Lung (tissue), 16 donors: ENCODE data around the gene TAF6L. TPM values are rescaled to one million over a fixed set of nuclear protein-coding genes. Genes with fewer than 3 reads are reported as not detected.

Experiments
- ATAC-seq: fragments of 200-7000 bp; cut with Tn5 transposase; one replicate; pipeline ENCODE4 v1.9.1; 2020; ENCODE audit warnings: moderate number of reproducible peaks; ENCODE audit not compliant: insufficient read depth, low FRiP score
- DNase-seq, 3 donors: peaks; one replicate each; pipeline ENCODE4 v3.0.0-alpha.2; 2013 to 2017
- H3K27ac ChIP-seq, 2 donors: one replicate each; pipeline ENCODE4 v1.5.1; 2013; ENCODE audit warnings: mild to moderate bottlenecking in 2 of 2, moderate library complexity in 2 of 2, control low read depth in 1 of 2, inconsistent platforms in 1 of 2, low read depth in 1 of 2, low read length in 1 of 2
- H3K27me3 ChIP-seq, 3 donors: one replicate each; pipeline ENCODE4 v1.5.1; 2013; ENCODE audit warnings: low read length in 2 of 3; ENCODE audit not compliant: control insufficient read depth in 3 of 3, insufficient read depth in 3 of 3
- H3K36me3 ChIP-seq, 4 donors: one replicate each; pipeline ENCODE4 v1.5.1; 2013; ENCODE audit warnings: low read length in 4 of 4, mild to moderate bottlenecking in 1 of 4, moderate library complexity in 1 of 4; ENCODE audit not compliant: control insufficient read depth in 4 of 4, insufficient read depth in 4 of 4
- H3K4me1 ChIP-seq, 5 donors: one replicate each; pipeline ENCODE4 v1.5.1; 2013; ENCODE audit warnings: low read length in 5 of 5, mild to moderate bottlenecking in 2 of 5, moderate library complexity in 1 of 5; ENCODE audit not compliant: control insufficient read depth in 5 of 5, insufficient read depth in 5 of 5
- H3K4me3 ChIP-seq: one replicate; pipeline ENCODE4 v1.5.1; 2013; ENCODE audit warnings: mild to moderate bottlenecking, control low read depth, moderate library complexity
- H3K9ac ChIP-seq, 2 donors: one replicate each; pipeline ENCODE4 v1.5.1; 2013; ENCODE audit warnings: low read length in 2 of 2, control low read depth in 1 of 2; ENCODE audit not compliant: insufficient read depth in 1 of 2
- H3K9me3 ChIP-seq, 4 donors: one replicate each; pipeline ENCODE4 v1.5.1; 2013; ENCODE audit warnings: low read length in 3 of 4, mild to moderate bottlenecking in 1 of 4, moderate library complexity in 1 of 4; ENCODE audit not compliant: control insufficient read depth in 4 of 4, insufficient read depth in 3 of 4
- CTCF ChIP-seq: IDR thresholded peaks from 2 replicates; pipeline ENCODE4 v1.5.1; 2012; ENCODE audit warnings: mild to moderate bottlenecking; ENCODE audit errors: control extremely low read depth, extremely low read depth
- WGBS, 2 donors: extraction: QIAGEN DNeasy Blood & Tissue Kit; methylation state at CpG; one replicate each; pipeline ENCODE4 v1.1.7; 2013; 5-methylcytosine and 5-hydroxymethylcytosine counted together
- long read RNA-seq, 5 donors: transcript quantifications; one replicate each; lab custom pipeline, GENCODE V29; 2026
- polyA plus RNA-seq, 2 donors: library from polyadenylated mRNA; stranded (reverse); fragments of 200-250 nt; gene quantifications; one replicate each; pipeline ENCODE4 v1.2.1, GENCODE V29; 2013
- total RNA-seq, 2 donors: library from RNA; depleted of rRNA in 1 of 2; stranded (reverse); fragments of >200 nt in 1 of 2; gene quantifications; one replicate each; pipeline ENCODE4 v1.2.1, GENCODE V29; 2014 to 2021
- donor health status: control.
- donor health status: control.
- donor health status: Bipolar disorder and iron deficiency.
- donor health status: healthy.
- donor health status: DM: yes; HTN: yes; CAD: no.

The TAF6L gene
- total RNA-seq (10 to 100 TPM; 22.6 to 27.8 TPM), polyA plus RNA-seq (10 to 100 TPM; 18.7 to 32.7 TPM)
- long read RNA-seq, donor 1, partial matches to known transcripts: 81 of 123 reads
- long read RNA-seq, donor 1, other reads (novel, unspliced or antisense): 39 of 123 reads
- long read RNA-seq, donor 2, partial matches to known transcripts: 110 of 117 reads
- long read RNA-seq, donor 2, other reads (novel, unspliced or antisense): 6 of 117 reads
- long read RNA-seq, donor 3, partial matches to known transcripts: 0 of 22 reads
- long read RNA-seq, donor 3, other reads (novel, unspliced or antisense): 22 of 22 reads
- long read RNA-seq, donor 4, partial matches to known transcripts: 34 of 59 reads
- long read RNA-seq, donor 4, other reads (novel, unspliced or antisense): 25 of 59 reads
- long read RNA-seq, donor 5, partial matches to known transcripts: 0 of 50 reads
- long read RNA-seq, donor 5, other reads (novel, unspliced or antisense): 48 of 50 reads

- Histone ChIP-seq H3K36me3 (peaks cover under 1 to 21% (median 18%) of the 10 kb centered on the region in 4 donors), H3K9ac (peak within 1 kb of the TSS; percentile 35 to 73), H3K9me3 (peaks cover 0 to 2% (median 0%) of the 10 kb centered on the region in 4 donors), H3K4me1 (peaks cover 0 to 14% (median 3%) of the 10 kb centered on the region in 5 donors), H3K27ac (peak within 1 kb of the TSS; percentile 93 to 98), H3K4me3 (peak within 1 kb of the TSS; percentile 72), H3K27me3 (no peaks in the 10 kb centered on the region)
- TF ChIP-seq CTCF: no peak
- ATAC-seq: peak; percentile 96
- DNase-seq: peak; percentile 98 to 99 (median 98)
- WGBS, 2 donors: 2 to 4% methylated on average over 50 to 60 of the region's 60 CpGs
Observed at GRCh38 chr11:62771144-62772021, at the start of gene TAF6L. TSS of gene TAF6L (plus strand) at chr11:62771396. CDS start at chr11:62775784, 4,388 bp downstream.

- WGBS, 2 donors: 75 to 82% methylated on average over 7 of the region's 7 CpGs
- H3K9ac ChIP-seq: peak overlapping the region in 1 of 2 donors; percentile 28
- H3K9me3 ChIP-seq: no peaks in the 10 kb centered on the region
- no peak for ATAC-seq
- H3K27ac ChIP-seq: no peak overlapping the region
- no peak overlapping the region for H3K4me3 ChIP-seq
- peaks cover 38 to 66% (median 54%) of the 10 kb centered on the region in 4 donors for H3K36me3 ChIP-seq
- H3K4me1 ChIP-seq: peaks cover 0 to 24% (median 2%) of the 10 kb centered on the region in 5 donors
- H3K27me3 ChIP-seq: no peaks in the 10 kb centered on the region
- no peak for TF ChIP-seq CTCF
- DNase-seq: peak in 2 of 3 donors; percentile 31 to 32
Observed at GRCh38 chr11:62721994-62722393, 49.2 kb upstream of the TAF6L start.

GRCh38 chr11:62724171-62724570 lies 47.0 kb upstream of the TAF6L start:
- H3K27me3 ChIP-seq: no peaks in the 10 kb centered on the region
- WGBS, 2 donors: 60 to 79% methylated on average over 8 of the region's 8 CpGs
- no peak for ATAC-seq
- peak overlapping the region; percentile 13 to 16 for H3K9ac ChIP-seq
- no peak for DNase-seq
- H3K9me3 ChIP-seq: no peaks in the 10 kb centered on the region
- H3K4me1 ChIP-seq: peaks cover 0 to 24% (median 2%) of the 10 kb centered on the region in 5 donors
- no peak overlapping the region for H3K27ac ChIP-seq
- no peak overlapping the region for H3K4me3 ChIP-seq
- no peak for TF ChIP-seq CTCF
- H3K36me3 ChIP-seq: peaks cover 26 to 56% (median 46%) of the 10 kb centered on the region in 4 donors
